SU-DHL-6 (cell line): Measurements from ENCODE around the gene CRAT.

Experiments used
- H2AFZ ChIP-seq: fragments of 200-600 bp; sonication (generic); 2 replicates; pipeline ENCODE4 v1.6.1; 2014; ENCODE audit warnings: low read depth, mild to moderate bottlenecking, moderate library complexity, mixed read lengths, antibody characterized with exemption, low read length; ENCODE audit not compliant: severe bottlenecking
- H3F3A ChIP-seq: fragments of 200-600 bp; shearing (Covaris generic); 2 replicates; pipeline ENCODE4 v1.6.0; 2016; ENCODE audit warnings: antibody characterized with exemption, mild to moderate bottlenecking; ENCODE audit not compliant: insufficient read depth
- H3K27ac ChIP-seq: fragments of 200-600 bp; sonication (generic); 2 replicates; pipeline ENCODE4 v1.5.1; 2016; ENCODE audit warnings: low read depth, mild to moderate bottlenecking, low read length, moderate library complexity, mixed read lengths
- H3K27me3 ChIP-seq: fragments of 200-600 bp; sonication (generic), shearing (Covaris generic); 2 replicates; pipeline ENCODE4 v1.6.0; 2014; ENCODE audit warnings: mild to moderate bottlenecking, low read length
- H3K36me3 ChIP-seq: fragments of 200-600 bp; sonication (generic); 2 replicates; pipeline ENCODE4 v1.6.1; 2014; ENCODE audit warnings: mild to moderate bottlenecking, low read length, mixed read lengths
- H3K4me2 ChIP-seq: fragments of 300-600, 200-600 bp; shearing (Covaris generic), sonication (generic); 2 replicates; pipeline ENCODE4 v1.6.0; 2014; ENCODE audit warnings: low read length, low read depth, mild to moderate bottlenecking; ENCODE audit not compliant: poor library complexity, severe bottlenecking
- H3K4me3 ChIP-seq: fragments of 200-600 bp; sonication (generic); 2 replicates; pipeline ENCODE4 v1.5.1; 2014; ENCODE audit warnings: antibody characterized with exemption, low read length, mild to moderate bottlenecking, mixed read lengths; ENCODE audit not compliant: insufficient read depth, poor library complexity, severe bottlenecking
- H3K79me2 ChIP-seq: fragments of 200-600 bp; sonication (generic); 2 replicates; pipeline ENCODE4 v1.6.1; 2014; ENCODE audit warnings: mild to moderate bottlenecking, low read length, moderate library complexity; ENCODE audit not compliant: insufficient read depth
- H3K9ac ChIP-seq: fragments of 200-600 bp; sonication (generic); 2 replicates; pipeline ENCODE4 v1.7.0; 2014; ENCODE audit warnings: mild to moderate bottlenecking, low read length
- H3K9me2 ChIP-seq: fragments of 200-600 bp; sonication (generic); replicated peaks from 2 replicates; pipeline ENCODE4 v1.6.1; 2014; ENCODE audit warnings: low read length; ENCODE audit not compliant: insufficient read depth
- H3K9me3 ChIP-seq: fragments of 200-600 bp; sonication (generic); 2 replicates; pipeline ENCODE4 v1.6.1; 2014; ENCODE audit warnings: low read length, mixed read lengths; ENCODE audit not compliant: insufficient read depth
- H4K20me1 ChIP-seq: fragments of 200-600 bp; sonication (generic); 2 replicates; pipeline ENCODE4 v1.6.1; 2014; ENCODE audit warnings: low read depth, mild to moderate bottlenecking, antibody characterized with exemption, low read length, moderate library complexity, mixed read lengths
- EZH2phosphoT487 ChIP-seq: fragments of 200-600 bp; sonication (generic), shearing (Covaris generic); conservative IDR thresholded peaks from 2 replicates; pipeline ENCODE4 v1.6.1; 2018; ENCODE audit warnings: mild to moderate bottlenecking, antibody characterized with exemption, low read length, moderate library complexity, mixed read lengths
- TF ChIP-seq, protein P1 (sequence below): fragments of 200-600 bp; sonication (generic); IDR thresholded peaks from one replicate; pipeline ENCODE4 v1.5.1; 2017; ENCODE audit warnings: antibody characterized with exemption, mild to moderate bottlenecking, low read length, moderate library complexity; ENCODE audit not compliant: insufficient read depth, poor library complexity, severe bottlenecking

The CRAT gene

DNA sequence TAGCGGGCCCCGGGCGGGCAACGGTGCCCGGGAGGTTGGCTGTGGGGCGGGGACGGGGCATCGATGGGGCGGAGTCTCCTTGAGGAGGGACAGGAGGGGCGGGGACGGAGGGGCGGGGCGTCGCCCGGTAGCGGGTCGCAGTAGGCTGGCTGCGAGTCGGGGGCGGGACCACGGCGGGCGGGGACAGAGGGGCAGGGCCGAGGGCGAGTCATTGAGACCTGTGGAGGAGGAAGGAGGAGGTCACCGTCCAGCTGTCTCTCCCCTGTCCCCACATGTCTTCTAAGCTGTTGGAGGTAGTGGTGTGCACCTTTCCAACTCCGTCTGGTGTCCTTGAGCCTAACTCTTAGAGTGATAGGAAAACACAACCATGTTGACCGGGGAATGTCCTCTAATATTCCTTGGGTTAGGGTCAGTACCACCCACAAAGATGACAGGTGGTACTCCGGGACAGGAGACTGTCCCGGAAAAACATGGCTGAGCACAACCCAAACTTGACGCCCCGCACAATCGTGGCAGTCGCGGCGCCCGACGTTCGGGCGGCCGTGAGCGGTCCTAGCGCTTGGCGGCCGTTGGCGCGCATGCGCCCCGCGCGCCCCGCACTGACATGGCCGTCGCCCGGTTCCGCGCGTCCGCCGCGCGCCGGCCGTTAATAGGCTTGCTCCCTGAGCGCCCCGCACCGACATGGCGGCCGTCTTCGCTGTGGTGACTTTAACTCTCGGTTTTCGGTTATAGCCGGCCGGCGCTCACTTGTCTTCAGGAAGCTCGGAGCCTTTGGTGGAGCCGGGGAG is at the start of gene CRAT, which contains the start of gene PTPA:
Gene CRAT (minus strand): TSS at position 54 of the 788 bp plus-strand sequence. CDS start 284 bp downstream, outside the sequence.
Gene PTPA (plus strand): TSS at position 676 of the 788 bp plus-strand sequence. CDS start 186 bp downstream, outside the sequence.
- H2AFZ ChIP-seq: peak within 1 kb of the TSS; percentile 94
- peak within 1 kb of the TSS; percentile 76 for H3K4me2 ChIP-seq
- H3K36me3 ChIP-seq: no peaks in the 10 kb centered on the region
- peak within 1 kb of the TSS; percentile 82 for H3K4me3 ChIP-seq
- peaks cover 41% of the 10 kb centered on the region for H3K79me2 ChIP-seq
- peak within 1 kb of the TSS; percentile 67 for H3K27ac ChIP-seq
- no peaks in the 10 kb centered on the region for H3K27me3 ChIP-seq
- TF ChIP-seq EZH2phosphoT487: no peak
- TF ChIP-seq, protein P1, sequence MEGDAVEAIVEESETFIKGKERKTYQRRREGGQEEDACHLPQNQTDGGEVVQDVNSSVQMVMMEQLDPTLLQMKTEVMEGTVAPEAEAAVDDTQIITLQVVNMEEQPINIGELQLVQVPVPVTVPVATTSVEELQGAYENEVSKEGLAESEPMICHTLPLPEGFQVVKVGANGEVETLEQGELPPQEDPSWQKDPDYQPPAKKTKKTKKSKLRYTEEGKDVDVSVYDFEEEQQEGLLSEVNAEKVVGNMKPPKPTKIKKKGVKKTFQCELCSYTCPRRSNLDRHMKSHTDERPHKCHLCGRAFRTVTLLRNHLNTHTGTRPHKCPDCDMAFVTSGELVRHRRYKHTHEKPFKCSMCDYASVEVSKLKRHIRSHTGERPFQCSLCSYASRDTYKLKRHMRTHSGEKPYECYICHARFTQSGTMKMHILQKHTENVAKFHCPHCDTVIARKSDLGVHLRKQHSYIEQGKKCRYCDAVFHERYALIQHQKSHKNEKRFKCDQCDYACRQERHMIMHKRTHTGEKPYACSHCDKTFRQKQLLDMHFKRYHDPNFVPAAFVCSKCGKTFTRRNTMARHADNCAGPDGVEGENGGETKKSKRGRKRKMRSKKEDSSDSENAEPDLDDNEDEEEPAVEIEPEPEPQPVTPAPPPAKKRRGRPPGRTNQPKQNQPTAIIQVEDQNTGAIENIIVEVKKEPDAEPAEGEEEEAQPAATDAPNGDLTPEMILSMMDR: no peak
- 0 out of 2 replicates have a peak, but pooled peaks cover 12% of the 10 kb centered on the region for H3F3A ChIP-seq
- H3K9me2 ChIP-seq: no peaks in the 10 kb centered on the region
- H3K9me3 ChIP-seq: no peaks in the 10 kb centered on the region
- peak within 1 kb of the TSS; percentile 92 for H3K9ac ChIP-seq
- H4K20me1 ChIP-seq: no peaks in the 10 kb centered on the region

DNA sequence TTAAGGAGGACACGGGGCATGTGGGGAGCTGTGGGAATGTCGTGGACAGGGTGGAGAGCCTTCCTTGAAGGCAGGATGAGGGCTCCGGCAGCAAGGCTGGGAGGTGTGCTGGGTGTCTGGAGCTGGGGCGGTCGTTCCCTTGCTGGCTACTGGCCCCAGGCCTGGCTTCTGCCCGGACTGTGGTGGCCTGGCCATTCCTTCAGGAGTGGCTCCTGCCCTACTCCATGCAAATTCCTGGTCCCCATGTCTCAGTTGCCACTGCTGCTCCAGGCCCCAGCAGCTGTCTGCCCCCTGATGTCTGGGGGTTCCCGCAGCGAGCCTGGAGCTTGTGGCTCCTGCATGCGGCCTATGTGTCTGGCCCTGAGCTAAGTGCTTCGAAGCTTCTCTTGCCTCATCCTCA is 45.6 kb upstream of the CRAT start:
- no peak overlapping the region for H3K27ac ChIP-seq
- no peak overlapping the region for H3K4me3 ChIP-seq
- H3K4me2 ChIP-seq: no peak overlapping the region
- no peaks in the 10 kb centered on the region for H3K27me3 ChIP-seq
- H3K79me2 ChIP-seq: no peaks in the 10 kb centered on the region
- no peaks in the 10 kb centered on the region for H3K9me3 ChIP-seq
- H4K20me1 ChIP-seq: no peaks in the 10 kb centered on the region
- TF ChIP-seq, protein P1: no peak
- TF ChIP-seq EZH2phosphoT487: no peak
- H2AFZ ChIP-seq: no peak overlapping the region
- H3K9ac ChIP-seq: no peak overlapping the region
- H3K9me2 ChIP-seq: no peaks in the 10 kb centered on the region
- no peaks in the 10 kb centered on the region for H3K36me3 ChIP-seq
- no peaks in the 10 kb centered on the region for H3F3A ChIP-seq

DNA sequence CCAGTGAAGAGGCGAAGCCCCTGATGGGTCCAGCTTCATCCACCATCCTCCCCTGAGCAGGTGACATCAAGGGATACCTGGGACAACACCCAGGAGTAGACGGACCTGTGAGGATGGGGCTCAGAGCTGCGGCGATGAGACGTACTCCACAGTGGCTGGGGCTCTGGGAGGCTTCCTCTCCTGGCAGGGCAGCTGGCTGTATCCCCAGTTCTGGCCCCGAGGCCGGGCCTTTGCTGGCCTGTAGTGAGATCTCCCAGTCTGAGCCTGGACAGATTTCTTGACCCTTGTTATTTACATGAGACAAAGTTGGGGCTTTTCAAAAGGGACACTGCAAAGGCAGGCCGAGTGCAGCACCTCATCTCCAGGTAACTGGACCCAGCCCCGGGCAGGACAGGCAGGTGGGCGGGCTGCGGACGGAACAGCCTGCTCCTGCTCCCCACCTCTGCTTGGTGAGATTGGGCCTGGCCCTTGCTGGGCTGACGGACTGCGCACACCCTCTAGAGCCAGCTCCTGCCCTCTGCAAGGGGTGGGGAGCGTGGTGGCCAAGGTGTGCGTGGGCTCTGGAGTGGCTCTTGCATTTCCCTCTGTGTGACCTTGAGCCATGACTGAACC is 44.4 kb upstream of the CRAT start:
- no peak overlapping the region for H2AFZ ChIP-seq
- H3K27ac ChIP-seq: no peak overlapping the region
- no peaks in the 10 kb centered on the region for H3K27me3 ChIP-seq
- H3K79me2 ChIP-seq: no peaks in the 10 kb centered on the region
- H3K36me3 ChIP-seq: no peaks in the 10 kb centered on the region
- H3K9me3 ChIP-seq: no peaks in the 10 kb centered on the region
- H3F3A ChIP-seq: no peaks in the 10 kb centered on the region
- no peak overlapping the region for H3K4me3 ChIP-seq
- no peaks in the 10 kb centered on the region for H3K9me2 ChIP-seq
- no peak overlapping the region for H3K4me2 ChIP-seq
- H4K20me1 ChIP-seq: no peaks in the 10 kb centered on the region
- no peak overlapping the region for H3K9ac ChIP-seq
- no peak for TF ChIP-seq EZH2phosphoT487
- TF ChIP-seq, protein P1: no peak
